ENCODE results near the gene CCDC9B. TPM values are rescaled to one million over a fixed set of nuclear protein-coding genes. Genes with fewer than 3 reads are reported as not detected.
A peak's percentile ranks its signal among the peaks of the same experiment; 100 is the strongest.

The CCDC9B gene
- total and polyA plus RNA-seq, 7 donors = 5.1 to 97.2 (median 43.9) TPM

DNA sequence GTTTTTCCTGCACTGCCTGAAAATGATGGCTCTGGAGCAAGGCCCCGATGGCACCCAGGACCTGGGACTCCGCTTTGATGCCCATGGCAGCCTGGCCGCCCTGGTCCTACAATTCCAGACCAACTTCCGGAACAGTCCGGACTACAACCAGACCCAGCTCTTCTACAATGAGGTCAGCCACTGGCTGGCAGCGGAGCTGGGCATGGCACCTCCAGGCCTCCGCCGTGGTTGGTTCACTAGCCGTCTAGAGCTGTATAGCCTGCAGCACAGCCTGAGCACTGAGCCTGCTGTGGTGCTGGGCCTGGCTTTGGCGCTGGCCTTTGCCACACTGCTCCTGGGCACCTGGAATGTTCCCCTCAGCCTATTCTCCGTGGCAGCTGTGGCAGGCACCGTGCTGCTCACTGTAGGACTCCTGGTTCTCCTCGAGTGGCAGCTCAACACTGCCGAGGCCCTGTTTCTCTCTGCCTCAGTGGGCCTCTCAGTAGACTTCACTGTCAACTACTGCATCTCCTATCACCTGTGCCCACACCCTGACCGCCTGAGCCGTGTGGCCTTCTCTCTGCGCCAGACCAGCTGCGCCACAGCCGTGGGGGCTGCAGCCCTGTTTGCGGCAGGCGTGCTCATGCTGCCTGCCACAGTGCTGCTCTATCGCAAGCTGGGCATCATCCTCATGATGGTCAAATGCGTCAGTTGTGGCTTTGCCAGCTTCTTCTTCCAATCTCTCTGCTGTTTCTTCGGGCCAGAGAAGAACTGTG lies 28.2 kb upstream of the CCDC9B start:
- WGBS, 2 donors = 95 to 96% methylated on average over 24 of the region's 24 CpGs
- Histone ChIP-seq H3K4me1 (peaks cover 0 to 23% (median 21%) of the 10 kb centered on the region in 4 donors), H3K27me3 (no peaks in the 10 kb centered on the region), H3K4me3 (no peak overlapping the region), H3K36me3 (no peaks in the 10 kb centered on the region), H3K9me3 (no peaks in the 10 kb centered on the region), H3K27ac (peak overlapping the region in 1 of 4 donors; percentile 82)
- intact Hi-C loops (cut with DNase I) = loop anchor here (1.0 kb wide), 2 partner anchors 25 to 52 kb away; no protein-coding TSS in a partner anchor
- DNase-seq = no peak
- TF ChIP-seq POLR2A (IDR thresholded peaks at IDR 0.05) = no peak
- TF ChIP-seq POLR2AphosphoS5 (IDR thresholded peaks at IDR 0.05) = no peak
- TF ChIP-seq, protein P1, sequence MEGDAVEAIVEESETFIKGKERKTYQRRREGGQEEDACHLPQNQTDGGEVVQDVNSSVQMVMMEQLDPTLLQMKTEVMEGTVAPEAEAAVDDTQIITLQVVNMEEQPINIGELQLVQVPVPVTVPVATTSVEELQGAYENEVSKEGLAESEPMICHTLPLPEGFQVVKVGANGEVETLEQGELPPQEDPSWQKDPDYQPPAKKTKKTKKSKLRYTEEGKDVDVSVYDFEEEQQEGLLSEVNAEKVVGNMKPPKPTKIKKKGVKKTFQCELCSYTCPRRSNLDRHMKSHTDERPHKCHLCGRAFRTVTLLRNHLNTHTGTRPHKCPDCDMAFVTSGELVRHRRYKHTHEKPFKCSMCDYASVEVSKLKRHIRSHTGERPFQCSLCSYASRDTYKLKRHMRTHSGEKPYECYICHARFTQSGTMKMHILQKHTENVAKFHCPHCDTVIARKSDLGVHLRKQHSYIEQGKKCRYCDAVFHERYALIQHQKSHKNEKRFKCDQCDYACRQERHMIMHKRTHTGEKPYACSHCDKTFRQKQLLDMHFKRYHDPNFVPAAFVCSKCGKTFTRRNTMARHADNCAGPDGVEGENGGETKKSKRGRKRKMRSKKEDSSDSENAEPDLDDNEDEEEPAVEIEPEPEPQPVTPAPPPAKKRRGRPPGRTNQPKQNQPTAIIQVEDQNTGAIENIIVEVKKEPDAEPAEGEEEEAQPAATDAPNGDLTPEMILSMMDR (IDR thresholded peaks at IDR 0.05) = no peak
- no peak for TF ChIP-seq EP300 (IDR thresholded peaks at IDR 0.05)

DNA sequence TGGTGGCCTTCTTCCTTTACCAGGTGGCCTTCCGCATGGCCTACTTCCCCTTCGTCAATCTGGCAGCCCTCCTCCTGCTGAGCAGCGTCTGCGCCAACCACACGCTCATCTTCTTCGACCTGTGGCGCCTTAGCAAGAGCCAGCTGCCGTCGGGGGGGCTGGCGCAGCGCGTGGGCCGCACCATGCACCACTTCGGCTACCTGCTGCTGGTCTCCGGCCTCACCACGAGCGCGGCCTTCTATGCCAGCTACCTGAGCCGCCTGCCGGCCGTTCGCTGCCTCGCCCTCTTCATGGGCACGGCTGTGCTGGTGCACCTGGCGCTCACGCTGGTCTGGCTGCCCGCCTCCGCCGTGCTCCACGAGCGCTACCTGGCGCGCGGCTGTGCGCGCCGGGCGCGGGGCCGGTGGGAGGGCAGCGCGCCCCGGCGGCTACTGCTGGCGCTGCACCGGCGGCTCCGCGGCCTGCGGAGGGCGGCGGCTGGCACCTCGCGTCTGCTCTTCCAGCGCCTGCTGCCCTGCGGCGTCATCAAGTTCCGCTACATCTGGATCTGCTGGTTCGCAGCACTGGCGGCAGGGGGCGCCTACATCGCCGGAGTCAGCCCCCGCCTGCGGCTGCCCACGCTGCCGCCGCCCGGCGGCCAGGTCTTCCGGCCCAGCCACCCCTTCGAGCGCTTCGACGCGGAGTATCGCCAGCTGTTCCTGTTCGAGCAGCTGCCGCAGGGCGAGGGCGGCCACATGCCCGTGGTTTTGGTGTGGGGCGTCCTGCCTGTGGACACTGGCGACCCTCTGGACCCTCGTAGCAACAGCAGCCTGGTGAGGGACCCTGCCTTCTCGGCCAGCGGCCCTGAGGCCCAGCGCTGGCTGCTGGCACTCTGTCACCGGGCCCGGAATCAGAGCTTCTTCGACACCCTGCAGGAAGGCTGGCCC lies 27.2 kb upstream of the CCDC9B start:
- Histone ChIP-seq H3K27ac (peak overlapping the region; percentile 25 to 82 (median 74)), H3K4me3 (peak overlapping the region in 3 of 4 donors; percentile 34 to 48 (median 41)), H3K4me1 (peaks cover 0 to 23% (median 21%) of the 10 kb centered on the region in 4 donors), H3K36me3 (no peaks in the 10 kb centered on the region), H3K27me3 (no peaks in the 10 kb centered on the region), H3K9me3 (no peaks in the 10 kb centered on the region)
- intact Hi-C loops (cut with DNase I) = loop anchor here (1.0 to 2.0 kb wide), 3 partner anchors 24 to 53 kb away; no protein-coding TSS in a partner anchor
- 9% methylated on average over 91 of the region's 91 CpGs for WGBS, 2 donors
- peak in 2 of 4 donors; percentile 22 to 46 for TF ChIP-seq POLR2AphosphoS5 (IDR thresholded peaks at IDR 0.05)
- TF ChIP-seq, protein P1 (IDR thresholded peaks at IDR 0.05) = peak; percentile 70 to 80 (median 76)
- TF ChIP-seq POLR2A (IDR thresholded peaks at IDR 0.05) = no peak
- DNase-seq = peak; percentile 92

DNA sequence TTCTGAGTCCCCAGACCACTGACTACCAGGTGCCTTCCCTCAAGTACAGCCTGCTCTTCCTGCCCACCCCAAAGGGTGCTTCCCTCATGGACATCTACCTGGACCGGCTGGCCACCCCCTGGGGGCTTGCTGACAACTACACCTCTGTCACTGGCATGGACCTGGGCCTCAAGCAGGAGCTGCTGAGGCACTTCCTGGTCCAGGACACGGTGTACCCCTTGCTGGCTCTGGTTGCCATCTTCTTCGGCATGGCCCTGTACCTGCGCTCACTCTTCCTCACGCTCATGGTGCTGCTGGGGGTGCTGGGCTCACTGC lies 26.6 kb upstream of the CCDC9B start:
- intact Hi-C loops (cut with DNase I) = loop anchor here (2.0 kb wide), 1 partner anchor 47 kb away; no protein-coding TSS in a partner anchor
- H3K9me3 ChIP-seq = no peaks in the 10 kb centered on the region
- TF ChIP-seq, protein P1 (IDR thresholded peaks at IDR 0.05) = no peak
- TF ChIP-seq POLR2A (IDR thresholded peaks at IDR 0.05) = no peak
- TF ChIP-seq POLR2AphosphoS5 (IDR thresholded peaks at IDR 0.05) = no peak
- no peak for TF ChIP-seq EP300 (IDR thresholded peaks at IDR 0.05)
- no peak for DNase-seq
- WGBS, 2 donors = 64 to 71% methylated on average over 5 of the region's 5 CpGs
- peaks cover 0 to 23% (median 21%) of the 10 kb centered on the region in 4 donors for H3K4me1 ChIP-seq
- no peaks in the 10 kb centered on the region for H3K36me3 ChIP-seq
- peak overlapping the region in 3 of 4 donors; percentile 34 to 48 (median 41) for H3K4me3 ChIP-seq
- H3K27ac ChIP-seq = peak overlapping the region in 3 of 4 donors; percentile 73 to 82 (median 76)
- H3K27me3 ChIP-seq = no peaks in the 10 kb centered on the region

DNA sequence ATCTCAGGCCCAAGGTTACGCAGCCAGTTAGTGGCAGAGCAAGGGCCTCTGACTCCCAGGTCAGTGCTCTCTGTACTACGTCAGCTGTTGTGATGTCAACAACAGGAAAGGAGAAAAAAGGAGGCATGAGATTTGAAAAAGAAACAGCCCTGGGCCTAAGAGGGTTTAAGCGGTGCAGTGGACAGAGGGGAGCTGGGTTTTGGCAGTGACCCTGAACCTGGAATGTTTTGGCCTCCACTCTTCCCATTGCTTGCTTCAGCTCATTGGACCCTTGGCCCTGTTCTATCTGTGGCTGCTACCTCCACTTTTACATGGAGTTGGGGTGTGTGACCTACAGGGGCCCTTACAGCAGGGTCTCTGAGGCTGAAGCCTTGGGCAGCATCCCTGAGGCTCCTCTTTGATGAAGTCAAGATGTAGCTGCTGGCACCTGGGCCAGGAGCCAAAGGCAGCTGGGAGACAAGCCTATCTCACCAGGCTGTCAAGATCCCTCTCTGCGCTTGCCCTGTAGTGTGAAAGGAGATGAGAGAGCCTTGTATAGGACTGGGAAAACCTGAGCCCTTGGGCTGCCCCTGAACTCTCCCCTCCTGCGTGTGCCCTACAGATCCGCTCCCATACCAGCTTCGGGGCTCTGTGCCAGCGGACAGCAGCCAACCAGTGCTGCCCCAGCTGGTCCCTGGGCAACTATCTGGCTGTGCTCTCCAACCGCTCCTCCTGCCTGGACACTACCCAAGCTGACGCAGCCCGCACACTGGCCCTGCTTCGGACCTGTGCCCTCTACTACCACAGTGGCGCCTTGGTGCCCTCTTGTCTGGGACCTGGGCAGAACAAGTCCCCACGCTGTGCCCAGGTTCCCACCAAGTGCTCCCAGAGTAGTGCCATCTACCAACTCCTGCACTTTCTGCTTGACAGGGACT lies 26.0 kb upstream of the CCDC9B start:
- no peaks in the 10 kb centered on the region for H3K36me3 ChIP-seq
- TF ChIP-seq POLR2AphosphoS5 (IDR thresholded peaks at IDR 0.05) = peak in 2 of 4 donors; percentile 48 to 57
- TF ChIP-seq, protein P1 (IDR thresholded peaks at IDR 0.05) = no peak
- TF ChIP-seq POLR2A (IDR thresholded peaks at IDR 0.05) = no peak
- no peak for TF ChIP-seq EP300 (IDR thresholded peaks at IDR 0.05)
- DNase-seq = peak; percentile 89
- intact Hi-C loops (cut with DNase I) = loop anchor here (2.0 kb wide), 1 partner anchor 46 kb away; no protein-coding TSS in a partner anchor
- peaks cover 0 to 23% (median 21%) of the 10 kb centered on the region in 4 donors for H3K4me1 ChIP-seq
- 78 to 95% methylated on average over 14 of the region's 14 CpGs for WGBS, 2 donors
- H3K4me3 ChIP-seq = no peak overlapping the region
- no peaks in the 10 kb centered on the region for H3K27me3 ChIP-seq
- H3K27ac ChIP-seq = peak overlapping the region in 3 of 4 donors; percentile 73 to 82 (median 76)
- H3K9me3 ChIP-seq = no peaks in the 10 kb centered on the region
